CD14-positive monocyte (primary cell): Measurements from ENCODE around the gene CDH9. TPM values are rescaled to one million over a fixed set of nuclear protein-coding genes. Genes with fewer than 3 reads are reported as not detected.

Experiments
- DNase-seq, 3 donors: peaks; one replicate each; pipeline ENCODE4 v3.0.0-alpha.2; 2011 to 2022
- H2AFZ ChIP-seq: 2 replicates; pipeline ENCODE4 v1.6.0; 2012; ENCODE audit warnings: mild to moderate bottlenecking, low read depth, low read length, inconsistent platforms; ENCODE audit not compliant: insufficient read depth, poor library complexity, severe bottlenecking
- H3K27ac ChIP-seq, 2 donors: 1 replicate in 1 of 2; 2 replicates in 1 of 2; pipeline ENCODE4 v1.5.1; 2012 to 2013; ENCODE audit warnings: low read length in 2 of 2, control low read depth in 1 of 2, inconsistent platforms in 1 of 2, low read depth in 1 of 2, mild to moderate bottlenecking in 1 of 2
- H3K27me3 ChIP-seq, 2 donors: one replicate each; pipeline versions ENCODE4 v1.6.0 to v1.6.1; 2011 to 2013; ENCODE audit warnings: low read length in 2 of 2; ENCODE audit not compliant: control insufficient read depth in 2 of 2, insufficient read depth in 2 of 2
- H3K36me3 ChIP-seq, 2 donors: replicated peaks in 1 of 2; 1 replicate in 1 of 2; 2 replicates in 1 of 2; pipeline versions ENCODE4 v1.5.1 to v1.6.1; 2012 to 2013; ENCODE audit warnings: low read length in 2 of 2, control low read depth in 1 of 2, inconsistent platforms in 1 of 2, mild to moderate bottlenecking in 1 of 2; ENCODE audit not compliant: insufficient read depth in 2 of 2, control insufficient read depth in 1 of 2
- H3K4me1 ChIP-seq, 2 donors: 1 replicate in 1 of 2; 2 replicates in 1 of 2; pipeline versions ENCODE4 v1.5.1 to v1.6.1; 2012 to 2013; ENCODE audit warnings: low read length in 2 of 2, control low read depth in 1 of 2, inconsistent platforms in 1 of 2, mild to moderate bottlenecking in 1 of 2, moderate library complexity in 1 of 2; ENCODE audit not compliant: insufficient read depth in 2 of 2, control insufficient read depth in 1 of 2
- H3K4me2 ChIP-seq: replicated peaks from 2 replicates; pipeline ENCODE3; 2012; ENCODE audit warnings: low read length, moderate library complexity, mild to moderate bottlenecking; ENCODE audit not compliant: poor library complexity, severe bottlenecking; ENCODE audit errors: extremely low read depth
- H3K4me3 ChIP-seq, 3 experiments: fragments of 200-600 bp in 1 of 3; sonication (generic) in 1 of 3; replicated peaks in 1 of 3; 1 replicate in 2 of 3; 2 replicates in 1 of 3; pipeline ENCODE4 v1.5.1; 2011 to 2013; ENCODE audit warnings: low read length in 3 of 3, mild to moderate bottlenecking in 3 of 3, control low read depth in 2 of 3, low read depth in 2 of 3, inconsistent platforms in 1 of 3, moderate library complexity in 1 of 3
- H3K79me2 ChIP-seq: 2 replicates; pipeline ENCODE4 v1.6.0; 2012; ENCODE audit warnings: mild to moderate bottlenecking, control low read depth, inconsistent platforms, low read length, moderate library complexity; ENCODE audit not compliant: insufficient read depth
- H3K9ac ChIP-seq: 2 replicates; pipeline ENCODE4 v1.6.0; 2017; ENCODE audit warnings: low read length, mild to moderate bottlenecking; ENCODE audit not compliant: insufficient read depth, poor library complexity, severe bottlenecking
- H3K9me3 ChIP-seq, 2 donors: replicated peaks in 1 of 2; 1 replicate in 1 of 2; 2 replicates in 1 of 2; pipeline versions ENCODE4 v1.5.1 to v1.6.1; 2012 to 2013; ENCODE audit warnings: low read length in 2 of 2, control low read depth in 1 of 2; ENCODE audit not compliant: control insufficient read depth in 1 of 2, insufficient read depth in 1 of 2
- H4K20me1 ChIP-seq: 2 replicates; pipeline ENCODE4 v1.6.0; 2012; ENCODE audit warnings: mild to moderate bottlenecking, low read length, control low read depth, moderate library complexity; ENCODE audit not compliant: insufficient read depth
- H3K27ac Mint-ChIP-seq, 7 donors: one replicate each; pipeline ENCODE4 v1.8.0; 2020; ENCODE audit warnings: mild to moderate bottlenecking in 7 of 7, mixed read lengths in 7 of 7, moderate library complexity in 6 of 7, inconsistent platforms in 2 of 7
- H3K27me3 Mint-ChIP-seq, 3 donors: one replicate each; pipeline ENCODE4 v1.8.0; 2021 to 2022; ENCODE audit warnings: low read depth in 3 of 3, mild to moderate bottlenecking in 3 of 3, mixed read lengths in 3 of 3, moderate library complexity in 3 of 3, inconsistent platforms in 1 of 3
- H3K36me3 Mint-ChIP-seq, 2 donors: one replicate each; pipeline ENCODE4 v1.8.0; 2020; ENCODE audit warnings: mixed read lengths in 2 of 2, inconsistent platforms in 1 of 2, mild to moderate bottlenecking in 1 of 2
- H3K4me1 Mint-ChIP-seq: one replicate; pipeline ENCODE4 v1.8.0; 2020; ENCODE audit warnings: mild to moderate bottlenecking, mixed read lengths
- H3K4me3 Mint-ChIP-seq, 2 donors: one replicate each; pipeline ENCODE4 v1.8.0; 2020; ENCODE audit warnings: mild to moderate bottlenecking in 2 of 2, mixed read lengths in 2 of 2, moderate library complexity in 1 of 2
- H3K9me3 Mint-ChIP-seq, 7 donors: one replicate each; pipeline ENCODE4 v1.8.0; 2020 to 2022; ENCODE audit warnings: mixed read lengths in 7 of 7, mild to moderate bottlenecking in 6 of 7, moderate library complexity in 6 of 7, inconsistent platforms in 2 of 7
- CTCF ChIP-seq: fragments of 200-600 bp; IDR thresholded peaks from one replicate; pipeline ENCODE4 v1.8.0; 2022; ENCODE audit warnings: antibody characterized with exemption, mild to moderate bottlenecking
- WGBS: methylation state at CpG from one replicate; pipeline ENCODE4 v1.1.5; 2013; ENCODE audit warnings: missing lambda C conversion rate; ENCODE audit not compliant: insufficient coverage; 5-methylcytosine and 5-hydroxymethylcytosine counted together
- intact Hi-C, 2 donors: fragments of 100-400 bp; cut with micrococcal nuclease; formaldehyde crosslinking; loops; one replicate each; pipeline versions ENCODE4 v1.15.0 to v1.15.1; 2023
- polyA plus RNA-seq, 3 donors: library from polyadenylated mRNA; depleted of rRNA in 1 of 3; unstranded in 2 of 3; stranded (reverse) in 1 of 3; fragments of 300-500 nt in 2 of 3; fragments of >200 nt in 1 of 3; fragmentation: Illumina TruSeq in 2 of 3; gene quantifications; 1 replicate in 2 of 3; 2 replicates in 1 of 3; pipeline ENCODE4 v1.2.3, GENCODE V29; 2012 to 2021

CDH9 gene
- polyA plus RNA-seq, 3 donors, result not detected

GRCh38 chr5:26903469-26903868 is 134.9 kb downstream of the CDH9 start:
- H3K27ac ChIP-seq, result no peak overlapping the region
- no peak for DNase-seq
- Mint-ChIP-seq H3K27me3 (no peaks in the 10 kb centered on the region), H3K27ac (no peak overlapping the region), H3K4me1 (no peaks in the 10 kb centered on the region), H3K9me3 (peaks cover 0 to 3% (median 0%) of the 10 kb centered on the region in 7 donors), H3K36me3 (no peaks in the 10 kb centered on the region), H3K4me3 (no peak overlapping the region)
- no peaks in the 10 kb centered on the region for H3K4me1 ChIP-seq
- H3K9ac ChIP-seq, result no peak overlapping the region
- no peaks in the 10 kb centered on the region for H4K20me1 ChIP-seq
- no peak overlapping the region for H2AFZ ChIP-seq
- H3K4me2 ChIP-seq, result no peak overlapping the region
- intact Hi-C loops, result no loop called here
- WGBS, result 100% methylated on average over 1 of the region's 4 CpGs
- H3K9me3 ChIP-seq, result no peaks in the 10 kb centered on the region
- no peaks in the 10 kb centered on the region for H3K79me2 ChIP-seq
- no peaks in the 10 kb centered on the region for H3K27me3 ChIP-seq
- no peak for TF ChIP-seq CTCF
- no peak overlapping the region for H3K4me3 ChIP-seq
- H3K36me3 ChIP-seq, result no peaks in the 10 kb centered on the region

- H3K27me3 Mint-ChIP-seq, result peaks cover 0 to 2% (median 0%) of the 10 kb centered on the region in 3 donors
- Histone ChIP-seq H3K36me3 (no peaks in the 10 kb centered on the region), H3K4me1 (no peaks in the 10 kb centered on the region), H3K27ac (no peak overlapping the region), H3K9ac (no peak overlapping the region), H2AFZ (no peak overlapping the region), H3K4me2 (no peak overlapping the region), H3K79me2 (no peaks in the 10 kb centered on the region), H3K9me3 (no peaks in the 10 kb centered on the region), H4K20me1 (no peaks in the 10 kb centered on the region), H3K27me3 (no peaks in the 10 kb centered on the region), H3K4me3 (no peak overlapping the region)
- H3K4me3 Mint-ChIP-seq, result no peak overlapping the region
- peaks cover 0 to 11% (median 5%) of the 10 kb centered on the region in 7 donors for H3K9me3 Mint-ChIP-seq
- TF ChIP-seq CTCF, result no peak
- H3K27ac Mint-ChIP-seq, result no peak overlapping the region
- no peaks in the 10 kb centered on the region for H3K4me1 Mint-ChIP-seq
- H3K36me3 Mint-ChIP-seq, result no peaks in the 10 kb centered on the region
- no peak for DNase-seq
- intact Hi-C loops, result no loop called here
Observed at GRCh38 chr5:26894719-26895263, 143.6 kb downstream of the CDH9 start.
